IMR-90 (cell line): ENCODE measurements around the gene SLC4A4. TPM values are rescaled to one million over a fixed set of nuclear protein-coding genes. Genes with fewer than 3 reads are reported as not detected.
A peak's percentile ranks its signal among the peaks of the same experiment; 100 is the strongest.

Experiments used
- ATAC-seq: fragments of 200-7000 bp; cut with Tn5 transposase; 2 replicates; pipeline ENCODE4 v1.9.1; 2020; ENCODE audit warnings: low read depth, mild to moderate bottlenecking, moderate library complexity
- BruUV-seq: library from RNA; stranded (reverse); fragments of 400-500 nt; replicated peaks from 2 replicates; lab custom pipeline; 2021; lab: Mats Ljungman, UMichigan
- CTCF ChIA-PET: fragments of 300-600 bp; formaldehyde crosslinking; extraction: SDS; loops from one replicate; lab custom pipeline; 2021; ENCODE audit warnings: antibody characterized with exemption; lab: Yijun Ruan, JAX
- POLR2A ChIA-PET: fragments of 300-600 bp; sonication (Branson Sonifier 250); formaldehyde crosslinking; loops from one replicate; lab custom pipeline; 2022; ENCODE audit warnings: antibody characterized with exemption; ENCODE audit not compliant: unreplicated experiment; lab: Charles Lee
- DNase-seq: peaks from one replicate; pipeline ENCODE4 v3.0.0; 2013
- H2AFZ ChIP-seq: replicated peaks from 2 replicates; pipeline ENCODE3; 2013; ENCODE audit warnings: low read length, mild to moderate bottlenecking; ENCODE audit not compliant: poor library complexity
- H2AK5ac ChIP-seq: 2 replicates; pipeline ENCODE4 v1.6.1; 2013; ENCODE audit warnings: low read depth, low read length, inconsistent platforms
- H2AK9ac ChIP-seq: replicated peaks from 2 replicates; pipeline ENCODE3; 2013; ENCODE audit warnings: mild to moderate bottlenecking, low read depth, low read length, moderate library complexity; ENCODE audit not compliant: poor library complexity
- H2BK120ac ChIP-seq: 2 replicates; pipeline ENCODE4 v1.6.1; 2013; ENCODE audit warnings: low read depth, low read length, inconsistent platforms
- H2BK15ac ChIP-seq: 3 replicates; pipeline ENCODE4 v1.6.1; 2013; ENCODE audit warnings: low read depth, low read length, inconsistent platforms
- H2BK20ac ChIP-seq: 2 replicates; pipeline ENCODE4 v1.6.1; 2013; ENCODE audit warnings: low read depth, mild to moderate bottlenecking, inconsistent platforms, low read length, moderate library complexity
- H2BK5ac ChIP-seq: 2 replicates; pipeline ENCODE4 v1.6.1; 2013; ENCODE audit warnings: mild to moderate bottlenecking, low read depth, low read length, inconsistent platforms; ENCODE audit not compliant: poor library complexity, severe bottlenecking
- H3K14ac ChIP-seq: replicated peaks from 2 replicates; pipeline ENCODE4 v1.6.1; 2013; ENCODE audit warnings: low read depth, low read length, inconsistent platforms
- H3K18ac ChIP-seq: 2 replicates; pipeline ENCODE4 v1.6.1; 2013; ENCODE audit warnings: low read depth, low read length, control low read depth
- H3K23ac ChIP-seq: 2 replicates; pipeline ENCODE4 v1.6.1; 2013; ENCODE audit warnings: low read depth, low read length, inconsistent platforms
- H3K27ac ChIP-seq: 2 replicates; pipeline ENCODE4 v1.5.1; 2013; ENCODE audit warnings: mild to moderate bottlenecking, control low read depth, low read length; ENCODE audit not compliant: insufficient read depth
- H3K27me3 ChIP-seq: 2 replicates; pipeline ENCODE4 v1.6.1; 2013; ENCODE audit warnings: low read length; ENCODE audit not compliant: control insufficient read depth, insufficient read depth
- H3K36me3 ChIP-seq: 2 replicates; pipeline ENCODE4 v1.6.1; 2013; ENCODE audit warnings: low read length, mixed read lengths; ENCODE audit not compliant: control insufficient read depth, insufficient read depth
- H3K4ac ChIP-seq: 2 replicates; pipeline ENCODE4 v1.6.1; 2013; ENCODE audit warnings: low read depth, low read length, inconsistent platforms
- H3K4me1 ChIP-seq: 2 replicates; pipeline ENCODE4 v1.6.1; 2013; ENCODE audit warnings: low read length, mixed read lengths; ENCODE audit not compliant: control insufficient read depth, insufficient read depth
- H3K4me2 ChIP-seq: 2 replicates; pipeline ENCODE4 v1.6.1; 2013; ENCODE audit warnings: low read depth, mild to moderate bottlenecking, control low read depth, low read length, moderate library complexity
- H3K4me3 ChIP-seq: 2 replicates; pipeline ENCODE4 v1.5.1; 2013; ENCODE audit warnings: low read depth, mild to moderate bottlenecking, control low read depth, low read length, moderate library complexity; ENCODE audit not compliant: insufficient read depth
- H3K56ac ChIP-seq: 2 replicates; pipeline ENCODE4 v1.6.1; 2013; ENCODE audit warnings: low read length, inconsistent platforms; ENCODE audit not compliant: insufficient read depth; ENCODE audit errors: extremely low read depth
- H3K79me1 ChIP-seq, 2 experiments: 2 replicates each; pipeline ENCODE4 v1.6.1; 2013; ENCODE audit warnings: low read length in 2 of 2, inconsistent platforms in 1 of 2, low read depth in 1 of 2
- H3K9ac ChIP-seq: 2 replicates; pipeline ENCODE4 v1.6.1; 2013; ENCODE audit warnings: low read depth, low read length, control low read depth
- H3K9me1 ChIP-seq: 2 replicates; pipeline ENCODE4 v1.6.1; 2013; ENCODE audit warnings: low read length, inconsistent platforms; ENCODE audit not compliant: insufficient read depth
- H3K9me3 ChIP-seq: 2 replicates; pipeline ENCODE4 v1.6.1; 2013; ENCODE audit warnings: low read length; ENCODE audit not compliant: control insufficient read depth, insufficient read depth
- H4K20me1 ChIP-seq: 2 replicates; pipeline ENCODE4 v1.6.1; 2013; ENCODE audit warnings: low read length, inconsistent platforms; ENCODE audit not compliant: insufficient read depth
- H4K5ac ChIP-seq: 2 replicates; pipeline ENCODE4 v1.6.1; 2013; ENCODE audit warnings: mild to moderate bottlenecking, low read depth, low read length, control low read depth
- H4K8ac ChIP-seq, 2 experiments: 2 replicates each; pipeline ENCODE4 v1.6.1; 2013; ENCODE audit warnings: low read depth in 2 of 2, low read length in 2 of 2, control low read depth in 1 of 2, inconsistent platforms in 1 of 2
- H4K91ac ChIP-seq: 2 replicates; pipeline ENCODE4 v1.6.1; 2013; ENCODE audit warnings: low read depth, low read length, inconsistent platforms; ENCODE audit not compliant: insufficient read depth
- BHLHE40 ChIP-seq: fragments of 150-350 bp; IDR thresholded peaks from 2 replicates; pipeline ENCODE4 v1.6.1; 2016; ENCODE audit warnings: mild to moderate bottlenecking, low read depth, low read length
- CEBPB ChIP-seq: IDR thresholded peaks from 2 replicates; pipeline ENCODE4 v1.6.1; 2012; ENCODE audit warnings: low read depth, low read length, improper control_type of control experiment
- ELK1 ChIP-seq: fragments of 150-350 bp; IDR thresholded peaks from 2 replicates; pipeline ENCODE4 v1.6.1; 2016; ENCODE audit warnings: low read depth, mild to moderate bottlenecking, low read length, moderate library complexity, borderline replicate concordance
- MXI1 ChIP-seq: IDR thresholded peaks from 2 replicates; pipeline ENCODE4 v1.6.1; 2012; ENCODE audit warnings: low read depth, mild to moderate bottlenecking, low read length, moderate library complexity, borderline replicate concordance
- NFE2L2 ChIP-seq: fragments of 150-350 bp; IDR thresholded peaks from 2 replicates; pipeline ENCODE4 v1.6.1; 2016; ENCODE audit warnings: low read depth, mild to moderate bottlenecking, low read length
- USF2 ChIP-seq: fragments of 150-350 bp; IDR thresholded peaks from 2 replicates; pipeline ENCODE4 v1.6.1; 2017; ENCODE audit warnings: mild to moderate bottlenecking, antibody characterized with exemption, low read length, low read depth
- dilution Hi-C: fragments of 300-500 bp; cut with HindIII; formaldehyde crosslinking; loops from one replicate; pipeline ENCODE4 v1.14.3; 2018; ENCODE audit warnings: low sequenced_read_pairs; ENCODE audit not compliant: unreplicated experiment
- in situ Hi-C: fragments of 300-500 bp; cut with MboI; formaldehyde crosslinking; loops from 3 replicates; pipeline ENCODE4 v1.14.3; 2019; ENCODE audit warnings: low sequenced_read_pairs, inconsistent platforms, mixed read lengths
- intact Hi-C: fragments of 100-400 bp; cut with micrococcal nuclease; formaldehyde crosslinking; loops from 2 replicates; pipeline ENCODE4 v1.10.0; 2022
- polyA plus RNA-seq, 3 experiments: library from polyadenylated mRNA; depleted of rRNA; stranded (reverse); fragments of >200 nt; gene quantifications; 2 replicates each; pipeline ENCODE4 v1.2.3, GENCODE V29; 2012; ENCODE audit warnings: low replicate concordance in 1 of 3
- total RNA-seq: library from RNA; depleted of rRNA; stranded (reverse); fragments of >200 nt; gene quantifications from 2 replicates; pipeline ENCODE4 v1.2.3, GENCODE V29; 2012

SLC4A4 gene
- total and polyA plus RNA-seq, 2 of the 4 experiments (the other 2 are of a cell fraction), result 5.6 to 16.8 TPM

- POLR2A ChIA-PET, result no interaction called here
- H2BK120ac ChIP-seq, result no peak overlapping the region
- DNase-seq, result no peak
- peaks cover 20% of the 10 kb centered on the region for H3K36me3 ChIP-seq
- H3K4me2 ChIP-seq, result no peak overlapping the region; the same call in 1 of the 2 replicates
- H4K8ac ChIP-seq, result no peak overlapping the region; a peak in 1 of 4 replicates
- no peak overlapping the region for H3K14ac ChIP-seq
- peaks cover 3 to 20% of the 10 kb centered on the region in 2 experiments; a peak in 3 of 4 replicates for H3K79me1 ChIP-seq
- no peak overlapping the region for H2AK9ac ChIP-seq
- BruUV-seq, result no TSS peak
- H3K18ac ChIP-seq, result no peak overlapping the region; the same call in 1 of the 2 replicates
- H3K9ac ChIP-seq, result no peak overlapping the region
- no peak overlapping the region for H3K23ac ChIP-seq
- dilution Hi-C loops, result no loop called here
- no peak overlapping the region for H2BK20ac ChIP-seq
- in situ Hi-C loops, result no loop called here
- ATAC-seq, result peak; percentile 17
- CTCF ChIA-PET, result no interaction called here
- H3K4ac ChIP-seq, result no peak overlapping the region
- peaks cover 17% of the 10 kb centered on the region for H3K4me1 ChIP-seq
- peak overlapping the region; percentile 70; the same call in 1 of the 2 replicates for H3K27ac ChIP-seq
- H3K9me1 ChIP-seq, result peaks cover 12% of the 10 kb centered on the region
- no peaks in the 10 kb centered on the region for H3K27me3 ChIP-seq
- peak overlapping the region; percentile 75 for H2BK5ac ChIP-seq
- TF ChIP-seq MXI1 (no peak), CEBPB (0 out of 2 replicates have a peak, but pooled peaks have one; percentile 6), USF2 (no peak), ELK1 (no peak), NFE2L2 (no peak), BHLHE40 (no peak)
- no peak overlapping the region for H2AK5ac ChIP-seq
- H3K56ac ChIP-seq, result no peak overlapping the region
- H4K20me1 ChIP-seq, result no peaks in the 10 kb centered on the region
- intact Hi-C loops, result no loop called here
- H4K5ac ChIP-seq, result no peak overlapping the region
- no peak overlapping the region for H4K91ac ChIP-seq
- no peak overlapping the region for H2AFZ ChIP-seq
- no peaks in the 10 kb centered on the region for H3K9me3 ChIP-seq
- H2BK15ac ChIP-seq, result no peak overlapping the region
- no peak overlapping the region for H3K4me3 ChIP-seq
Measured at GRCh38 chr4:71469541-71469940, 130.7 kb downstream of the SLC4A4 start.
